K562 (cell line): ENCODE results near the gene DNM1. TPM values are rescaled to one million over a fixed set of nuclear protein-coding genes. Genes with fewer than 3 reads are reported as not detected.

Source experiments
- CTCFL ChIP-seq: IDR thresholded peaks from 2 replicates; pipeline ENCODE4 v1.6.1; 2011; ENCODE audit warnings: borderline replicate concordance, low read depth, mild to moderate bottlenecking, moderate library complexity, low read length; ENCODE audit not compliant: insufficient read depth, poor library complexity, severe bottlenecking
- HDAC8 ChIP-seq: fragments of 450-650 bp; IDR thresholded peaks from 2 replicates; pipeline ENCODE4 v1.6.1; 2016; ENCODE audit warnings: mild to moderate bottlenecking, missing genetic modification characterization, moderate library complexity, missing compliant biosample characterization
- JUND ChIP-seq, 2 experiments: IDR thresholded peaks; 2 replicates in 1 of 2; 3 replicates in 1 of 2; pipeline ENCODE4 v1.6.1; 2011; ENCODE audit warnings: borderline replicate concordance in 2 of 2, low read depth in 2 of 2, low read length in 2 of 2, improper control_type of control experiment in 1 of 2, missing biosample characterization in 1 of 2, missing genetic modification characterization in 1 of 2, missing genetic modification reagents in 1 of 2
- SMAD2 ChIP-seq: fragments of 150-350 bp; IDR thresholded peaks from 2 replicates; pipeline ENCODE4 v1.6.1; 2014; ENCODE audit warnings: low read depth, mild to moderate bottlenecking, low read length
- ZNF143 ChIP-seq: sonication (generic); formaldehyde crosslinking; IDR thresholded peaks from 2 replicates; pipeline ENCODE4 v1.9.0; 2022; ENCODE audit warnings: mild to moderate bottlenecking, missing genetic modification reagents
- polyA plus RNA-seq, 8 experiments: library from polyadenylated mRNA; depleted of rRNA in 4 of 8; stranded (reverse) in 5 of 8; unstranded in 3 of 8; fragments of >200 nt; fragmentation: Nextera tagmentation in 2 of 8; fragmentation: Illumina TruSeq in 1 of 8; extraction: Ambion mirVana in 2 of 8; extraction: Trizol in 1 of 8; gene quantifications; 2 replicates each; pipeline versions ENCODE4 v1.2.1 to v1.2.3, GENCODE V29; 2011 to 2014; ENCODE audit warnings: inconsistent platforms in 1 of 8, missing spikeins in 1 of 8
- total RNA-seq, 7 experiments: library from RNA; depleted of rRNA in 6 of 7; stranded (reverse); fragments of >200 nt in 6 of 7; fragmentation: Illumina TruSeq in 2 of 7; extraction: Trizol in 2 of 7; gene quantifications; 2 replicates each; pipeline versions ENCODE4 v1.2.1 to v1.2.3, GENCODE V29; 2011 to 2021; ENCODE audit warnings: low replicate concordance in 1 of 7
- TF ChIP-seq, protein P1 (sequence below): fragments of 250-450 bp; sonication (Bioruptor Pico); IDR thresholded peaks from 2 replicates; pipeline ENCODE4 v1.4.0; 2020; ENCODE audit warnings: mild to moderate bottlenecking, moderate library complexity
- TF ChIP-seq, protein P2 (sequence below): fragments of 250-450 bp; sonication (Bioruptor Pico); IDR thresholded peaks from 2 replicates; pipeline ENCODE4 v1.4.0; 2020
- TF ChIP-seq, protein P3 (sequence below): fragments of 250-450 bp; sonication (Bioruptor Pico); IDR thresholded peaks from 2 replicates; pipeline ENCODE4 v1.5.0; 2020; ENCODE audit warnings: mild to moderate bottlenecking, borderline replicate concordance
- TF ChIP-seq, protein P4 (sequence below), 2 experiments: IDR thresholded peaks in 1 of 2; conservative IDR thresholded peaks in 1 of 2; 2 replicates each; pipeline ENCODE4 v1.6.1; 2016; ENCODE audit warnings: low read depth in 2 of 2, mild to moderate bottlenecking in 1 of 2, missing compliant biosample characterization in 1 of 2, missing genetic modification characterization in 1 of 2, moderate library complexity in 1 of 2

DNM1 gene
- total and polyA plus RNA-seq, 9 of the 15 experiments (the other 6 are each of a cell fraction or from before 2014, with no cell fraction given) = 0.39 to 23.1 (median 9.1) TPM

GRCh38 chr9:128159522-128159783 is 43.7 kb upstream of the DNM1 start (continued):
- TF ChIP-seq, protein P1, sequence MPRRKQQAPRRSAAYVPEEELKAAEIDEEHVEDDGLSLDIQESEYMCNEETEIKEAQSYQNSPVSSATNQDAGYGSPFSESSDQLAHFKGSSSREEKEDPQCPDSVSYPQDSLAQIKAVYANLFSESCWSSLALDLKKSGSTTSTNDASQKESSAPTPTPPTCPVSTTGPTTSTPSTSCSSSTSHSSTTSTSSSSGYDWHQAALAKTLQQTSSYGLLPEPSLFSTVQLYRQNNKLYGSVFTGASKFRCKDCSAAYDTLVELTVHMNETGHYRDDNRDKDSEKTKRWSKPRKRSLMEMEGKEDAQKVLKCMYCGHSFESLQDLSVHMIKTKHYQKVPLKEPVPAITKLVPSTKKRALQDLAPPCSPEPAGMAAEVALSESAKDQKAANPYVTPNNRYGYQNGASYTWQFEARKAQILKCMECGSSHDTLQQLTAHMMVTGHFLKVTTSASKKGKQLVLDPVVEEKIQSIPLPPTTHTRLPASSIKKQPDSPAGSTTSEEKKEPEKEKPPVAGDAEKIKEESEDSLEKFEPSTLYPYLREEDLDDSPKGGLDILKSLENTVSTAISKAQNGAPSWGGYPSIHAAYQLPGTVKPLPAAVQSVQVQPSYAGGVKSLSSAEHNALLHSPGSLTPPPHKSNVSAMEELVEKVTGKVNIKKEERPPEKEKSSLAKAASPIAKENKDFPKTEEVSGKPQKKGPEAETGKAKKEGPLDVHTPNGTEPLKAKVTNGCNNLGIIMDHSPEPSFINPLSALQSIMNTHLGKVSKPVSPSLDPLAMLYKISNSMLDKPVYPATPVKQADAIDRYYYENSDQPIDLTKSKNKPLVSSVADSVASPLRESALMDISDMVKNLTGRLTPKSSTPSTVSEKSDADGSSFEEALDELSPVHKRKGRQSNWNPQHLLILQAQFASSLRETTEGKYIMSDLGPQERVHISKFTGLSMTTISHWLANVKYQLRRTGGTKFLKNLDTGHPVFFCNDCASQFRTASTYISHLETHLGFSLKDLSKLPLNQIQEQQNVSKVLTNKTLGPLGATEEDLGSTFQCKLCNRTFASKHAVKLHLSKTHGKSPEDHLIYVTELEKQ (CRISPR knock-in tag) = no peak
- TF ChIP-seq, protein P2, sequence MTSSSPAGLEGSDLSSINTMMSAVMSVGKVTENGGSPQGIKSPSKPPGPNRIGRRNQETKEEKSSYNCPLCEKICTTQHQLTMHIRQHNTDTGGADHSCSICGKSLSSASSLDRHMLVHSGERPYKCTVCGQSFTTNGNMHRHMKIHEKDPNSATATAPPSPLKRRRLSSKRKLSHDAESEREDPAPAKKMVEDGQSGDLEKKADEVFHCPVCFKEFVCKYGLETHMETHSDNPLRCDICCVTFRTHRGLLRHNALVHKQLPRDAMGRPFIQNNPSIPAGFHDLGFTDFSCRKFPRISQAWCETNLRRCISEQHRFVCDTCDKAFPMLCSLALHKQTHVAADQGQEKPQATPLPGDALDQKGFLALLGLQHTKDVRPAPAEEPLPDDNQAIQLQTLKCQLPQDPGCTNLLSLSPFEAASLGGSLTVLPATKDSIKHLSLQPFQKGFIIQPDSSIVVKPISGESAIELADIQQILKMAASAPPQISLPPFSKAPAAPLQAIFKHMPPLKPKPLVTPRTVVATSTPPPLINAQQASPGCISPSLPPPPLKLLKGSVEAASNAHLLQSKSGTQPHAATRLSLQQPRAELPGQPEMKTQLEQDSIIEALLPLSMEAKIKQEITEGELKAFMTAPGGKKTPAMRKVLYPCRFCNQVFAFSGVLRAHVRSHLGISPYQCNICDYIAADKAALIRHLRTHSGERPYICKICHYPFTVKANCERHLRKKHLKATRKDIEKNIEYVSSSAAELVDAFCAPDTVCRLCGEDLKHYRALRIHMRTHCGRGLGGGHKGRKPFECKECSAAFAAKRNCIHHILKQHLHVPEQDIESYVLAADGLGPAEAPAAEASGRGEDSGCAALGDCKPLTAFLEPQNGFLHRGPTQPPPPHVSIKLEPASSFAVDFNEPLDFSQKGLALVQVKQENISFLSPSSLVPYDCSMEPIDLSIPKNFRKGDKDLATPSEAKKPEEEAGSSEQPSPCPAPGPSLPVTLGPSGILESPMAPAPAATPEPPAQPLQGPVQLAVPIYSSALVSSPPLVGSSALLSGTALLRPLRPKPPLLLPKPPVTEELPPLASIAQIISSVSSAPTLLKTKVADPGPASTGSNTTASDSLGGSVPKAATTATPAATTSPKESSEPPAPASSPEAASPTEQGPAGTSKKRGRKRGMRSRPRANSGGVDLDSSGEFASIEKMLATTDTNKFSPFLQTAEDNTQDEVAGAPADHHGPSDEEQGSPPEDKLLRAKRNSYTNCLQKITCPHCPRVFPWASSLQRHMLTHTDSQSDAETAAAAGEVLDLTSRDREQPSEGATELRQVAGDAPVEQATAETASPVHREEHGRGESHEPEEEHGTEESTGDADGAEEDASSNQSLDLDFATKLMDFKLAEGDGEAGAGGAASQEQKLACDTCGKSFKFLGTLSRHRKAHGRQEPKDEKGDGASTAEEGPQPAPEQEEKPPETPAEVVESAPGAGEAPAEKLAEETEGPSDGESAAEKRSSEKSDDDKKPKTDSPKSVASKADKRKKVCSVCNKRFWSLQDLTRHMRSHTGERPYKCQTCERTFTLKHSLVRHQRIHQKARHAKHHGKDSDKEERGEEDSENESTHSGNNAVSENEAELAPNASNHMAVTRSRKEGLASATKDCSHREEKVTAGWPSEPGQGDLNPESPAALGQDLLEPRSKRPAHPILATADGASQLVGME = no peak
- TF ChIP-seq JUND (IDR thresholded peaks at IDR 0.05; ENCODE audit: borderline replicate concordance, low read depth, low read length) = no peak
- peak; percentile 51; the same call in 1 of the 3 replicates for TF ChIP-seq JUND (tag; IDR thresholded peaks at IDR 0.05; ENCODE audit: borderline replicate concordance, low read depth, low read length)
- TF ChIP-seq SMAD2 = no peak
- TF ChIP-seq CTCFL = no peak
- TF ChIP-seq HDAC8 (tag) = peak; percentile 87; the same call in 1 of the 2 replicates
- TF ChIP-seq, protein P3, sequence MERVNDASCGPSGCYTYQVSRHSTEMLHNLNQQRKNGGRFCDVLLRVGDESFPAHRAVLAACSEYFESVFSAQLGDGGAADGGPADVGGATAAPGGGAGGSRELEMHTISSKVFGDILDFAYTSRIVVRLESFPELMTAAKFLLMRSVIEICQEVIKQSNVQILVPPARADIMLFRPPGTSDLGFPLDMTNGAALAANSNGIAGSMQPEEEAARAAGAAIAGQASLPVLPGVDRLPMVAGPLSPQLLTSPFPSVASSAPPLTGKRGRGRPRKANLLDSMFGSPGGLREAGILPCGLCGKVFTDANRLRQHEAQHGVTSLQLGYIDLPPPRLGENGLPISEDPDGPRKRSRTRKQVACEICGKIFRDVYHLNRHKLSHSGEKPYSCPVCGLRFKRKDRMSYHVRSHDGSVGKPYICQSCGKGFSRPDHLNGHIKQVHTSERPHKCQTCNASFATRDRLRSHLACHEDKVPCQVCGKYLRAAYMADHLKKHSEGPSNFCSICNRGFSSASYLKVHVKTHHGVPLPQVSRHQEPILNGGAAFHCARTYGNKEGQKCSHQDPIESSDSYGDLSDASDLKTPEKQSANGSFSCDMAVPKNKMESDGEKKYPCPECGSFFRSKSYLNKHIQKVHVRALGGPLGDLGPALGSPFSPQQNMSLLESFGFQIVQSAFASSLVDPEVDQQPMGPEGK (CRISPR knock-in tag) = no peak
- no peak for TF ChIP-seq ZNF143
- TF ChIP-seq, protein P4, sequence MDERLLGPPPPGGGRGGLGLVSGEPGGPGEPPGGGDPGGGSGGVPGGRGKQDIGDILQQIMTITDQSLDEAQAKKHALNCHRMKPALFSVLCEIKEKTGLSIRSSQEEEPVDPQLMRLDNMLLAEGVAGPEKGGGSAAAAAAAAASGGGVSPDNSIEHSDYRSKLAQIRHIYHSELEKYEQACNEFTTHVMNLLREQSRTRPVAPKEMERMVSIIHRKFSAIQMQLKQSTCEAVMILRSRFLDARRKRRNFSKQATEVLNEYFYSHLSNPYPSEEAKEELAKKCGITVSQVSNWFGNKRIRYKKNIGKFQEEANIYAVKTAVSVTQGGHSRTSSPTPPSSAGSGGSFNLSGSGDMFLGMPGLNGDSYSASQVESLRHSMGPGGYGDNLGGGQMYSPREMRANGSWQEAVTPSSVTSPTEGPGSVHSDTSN (CRISPR knock-in tag; IDR thresholded peaks at IDR 0.05; ENCODE audit: low read depth) = no peak
- TF ChIP-seq, protein P4 (tag; conservative IDR thresholded peaks at IDR 0.05; ENCODE audit: low read depth) = no peak
